Gastrocnemius medialis (tissue), 4 donors: Measurements from ENCODE around the gene ZIC1.

Experiments used
- CTCF ChIP-seq, 5 experiments: fragments of 450-650 bp in 3 of 5; fragments of 200-600 bp in 2 of 5; sonication (generic) in 2 of 5; IDR thresholded peaks in 4 of 5; conservative IDR thresholded peaks in 1 of 5; 1 replicate in 4 of 5; 2 replicates in 1 of 5; pipeline ENCODE4 v1.5.1; 2016 to 2019; ENCODE audit warnings: antibody characterized with exemption in 5 of 5, mild to moderate bottlenecking in 3 of 5, moderate library complexity in 3 of 5
- POLR2A ChIP-seq, 2 donors: fragments of 450-650 bp; IDR thresholded peaks; one replicate each; pipeline ENCODE4 v1.6.1; 2017; ENCODE audit warnings: antibody characterized with exemption in 2 of 2, mild to moderate bottlenecking in 2 of 2, moderate library complexity in 2 of 2

GRCh38 chr3:147365196-147366115 lies 43.7 kb upstream of the ZIC1 start:
- TF ChIP-seq CTCF (IDR thresholded peaks at IDR 0.05 in 4 of 5, conservative IDR thresholded peaks at IDR 0.05 in 1 of 5) = no peak
- TF ChIP-seq POLR2A (IDR thresholded peaks at IDR 0.05) = no peak
